Measurements from ENCODE around the gene CCDC71.

CCDC71 gene

GRCh38 chr3:49165771-49166751 lies at the start of gene CCDC71:
TSS of gene CCDC71 (minus strand) at chr3:49166331. CDS start at chr3:49164208, 2,123 bp downstream.
- peak; percentile 14 for DNase-seq

- DNase-seq: no peak
Measured at GRCh38 chr3:49213998-49214397, 47.9 kb upstream of the CCDC71 start.

GRCh38 chr3:49213541-49213943 lies 47.4 kb upstream of the CCDC71 start:
- DNase-seq: no peak

- DNase-seq: no peak
Measured at GRCh38 chr3:49199900-49200281, 33.8 kb upstream of the CCDC71 start.

GRCh38 chr3:49199239-49199899 lies 33.2 kb upstream of the CCDC71 start:
- DNase-seq: no peak

- DNase-seq: no peak
Measured at GRCh38 chr3:49198611-49199230, 32.6 kb upstream of the CCDC71 start.

- no peak for DNase-seq
Measured at GRCh38 chr3:49198161-49198560, 32.0 kb upstream of the CCDC71 start.

GRCh38 chr3:49191741-49192140 lies 25.6 kb upstream of the CCDC71 start:
- no peak for DNase-seq

GRCh38 chr3:49183873-49184272 lies 17.7 kb upstream of the CCDC71 start:
- no peak for DNase-seq

- no peak for DNase-seq
Measured at GRCh38 chr3:49182682-49183081, 16.6 kb upstream of the CCDC71 start.

- no peak for DNase-seq
Measured at GRCh38 chr3:49181351-49181750, 15.2 kb upstream of the CCDC71 start.

GRCh38 chr3:49180116-49180515 lies 14.0 kb upstream of the CCDC71 start:
- no peak for DNase-seq

GRCh38 chr3:49177073-49177472 lies 10.9 kb upstream of the CCDC71 start:
- DNase-seq: no peak

GRCh38 chr3:49175530-49175929 lies 9.4 kb upstream of the CCDC71 start:
- DNase-seq: no peak

- DNase-seq: no peak
Measured at GRCh38 chr3:49174397-49174985, 8.4 kb upstream of the CCDC71 start.

- DNase-seq: no peak
Measured at GRCh38 chr3:49173792-49174170, 7.7 kb upstream of the CCDC71 start.

GRCh38 chr3:49173116-49173791 lies 7.1 kb upstream of the CCDC71 start:
- DNase-seq: peak; percentile 60

GRCh38 chr3:49172551-49173041 lies 6.5 kb upstream of the CCDC71 start:
- DNase-seq: no peak

- no peak for DNase-seq
Measured at GRCh38 chr3:49171775-49172500, 5.8 kb upstream of the CCDC71 start.

- peak; percentile 53 for DNase-seq
Measured at GRCh38 chr3:49171119-49171774, 5.1 kb upstream of the CCDC71 start, which contains the start of gene KLHDC8B. TSS of gene KLHDC8B (plus strand) at chr3:49171598. CDS start at chr3:49172770, 1,172 bp downstream.

GRCh38 chr3:49170744-49171118 lies 4.6 kb upstream of the CCDC71 start:
- no peak for DNase-seq

Data from DMS79 treated with DMSO at 0.1 percent for 48 hours (cell line).